ENCODE data around the gene FCHO1.
"Not testable (repeated sequence)": the region's sequence is repeated elsewhere in the genome, so short reads cannot be mapped to it uniquely, and the experiment has no call there.

FCHO1 gene

DNA sequence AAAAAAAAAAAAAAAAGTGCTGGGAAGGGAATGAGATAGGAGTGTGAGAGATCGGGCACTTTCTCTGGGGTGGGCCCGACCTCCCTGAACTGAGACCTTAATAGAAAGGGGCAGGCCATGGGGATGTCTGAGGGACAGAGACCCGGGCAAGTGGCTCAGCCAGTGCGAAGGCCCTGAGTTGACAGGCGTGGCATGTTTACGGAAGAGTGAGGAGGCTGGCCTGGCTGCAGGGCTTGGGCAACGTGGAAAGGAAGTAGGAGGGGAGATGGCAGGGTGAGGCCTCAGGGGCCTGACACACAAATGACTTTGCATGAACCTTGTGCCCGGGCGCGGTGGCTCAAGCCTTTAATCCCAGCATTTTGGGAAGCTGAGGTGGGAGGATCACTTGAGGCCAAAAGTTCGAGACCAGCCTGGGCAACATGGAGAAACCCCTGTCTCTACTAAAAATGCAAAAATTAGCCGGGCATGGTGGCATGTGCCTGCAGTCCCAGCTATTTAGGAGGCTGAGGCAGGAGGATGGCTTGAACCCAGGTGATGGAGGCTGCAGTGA is 13.9 kb downstream of the FCHO1 start:
- peak; percentile 15 to 32 for DNase-seq

DNA sequence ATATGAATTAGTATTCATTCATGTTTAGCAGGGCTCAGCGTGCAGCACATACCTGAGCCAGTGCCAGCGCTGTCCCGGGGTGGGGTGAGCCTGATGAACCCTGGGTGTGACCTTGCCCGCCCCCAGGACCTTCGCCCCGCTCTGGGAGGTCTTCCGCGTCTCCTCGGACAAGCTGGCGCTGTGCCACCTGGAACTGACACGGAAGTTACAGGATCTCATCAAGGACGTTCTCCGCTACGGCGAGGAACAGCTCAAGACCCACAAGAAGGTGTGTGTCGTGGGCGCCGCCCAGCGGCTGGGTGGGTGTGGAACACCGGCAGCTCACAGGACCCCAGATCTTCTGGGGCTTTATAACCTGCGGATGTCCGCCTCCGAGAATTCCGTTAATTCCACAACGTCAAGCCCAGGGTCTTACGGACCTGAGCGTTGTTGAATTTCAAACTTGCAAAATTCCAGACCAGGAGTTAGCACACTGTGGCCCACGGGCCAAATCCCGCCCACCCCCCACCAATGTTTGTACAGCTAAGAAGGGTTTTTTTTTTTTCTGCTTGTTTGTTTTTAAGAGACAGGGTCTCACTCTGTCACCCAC is 15.4 kb downstream of the FCHO1 start:
- DNase-seq: peak; percentile 10 to 63

DNA sequence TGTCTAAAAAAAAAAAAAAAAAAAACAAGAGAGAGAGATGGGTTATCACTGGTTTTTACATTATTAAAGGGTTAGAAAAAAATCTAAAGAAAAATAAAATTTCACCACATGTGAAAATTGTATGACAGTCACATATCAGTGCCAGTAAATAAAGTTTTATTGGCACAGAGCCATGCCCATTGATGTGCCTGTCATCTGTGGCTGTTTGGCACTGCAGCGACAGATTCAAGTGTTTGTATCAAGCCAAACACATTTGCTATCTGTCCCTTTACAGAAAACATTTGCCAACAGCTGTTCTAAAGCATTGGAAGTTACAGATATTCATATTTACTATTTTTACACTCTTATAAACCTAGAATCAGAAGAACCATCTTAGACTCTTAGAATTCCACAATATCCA is 16.3 kb downstream of the FCHO1 start:
- no peak for DNase-seq

DNA sequence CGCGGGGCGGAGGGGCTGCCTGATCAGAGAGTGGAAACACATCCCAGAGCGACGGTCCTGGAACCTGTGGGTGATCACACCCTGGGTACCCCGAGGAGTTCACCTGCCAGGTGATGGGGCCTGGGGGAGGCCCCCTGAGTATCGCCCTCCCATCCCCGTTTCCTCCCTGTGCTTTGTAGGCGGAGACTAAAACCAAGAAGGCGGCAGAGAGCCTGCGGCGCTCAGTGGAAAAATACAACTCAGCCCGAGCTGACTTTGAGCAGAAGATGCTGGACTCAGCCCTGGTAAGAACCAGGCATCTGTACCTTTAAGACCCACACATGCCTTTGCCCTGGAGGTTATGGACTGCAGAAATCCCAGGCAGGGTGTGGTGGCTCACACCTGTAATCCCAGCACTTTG is 19.3 kb downstream of the FCHO1 start:
- DNase-seq: no peak

DNA sequence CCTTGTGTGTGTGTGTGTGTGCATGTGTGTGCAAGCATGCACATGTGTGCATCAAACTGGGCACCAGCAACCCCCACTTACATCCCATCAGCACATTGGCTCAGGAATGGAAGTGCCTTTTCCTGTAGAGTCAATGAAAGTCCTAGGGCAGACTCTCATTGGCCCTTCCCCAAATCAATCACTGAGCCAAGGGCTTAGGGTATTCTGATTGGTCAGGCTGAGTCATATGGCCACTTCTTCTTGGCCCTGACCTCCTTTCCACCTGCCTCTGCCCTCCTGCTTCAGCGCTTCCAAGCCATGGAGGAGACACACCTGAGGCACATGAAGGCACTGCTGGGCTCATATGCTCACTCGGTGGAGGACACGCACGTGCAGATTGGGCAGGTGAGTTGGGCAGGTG is 20.9 kb downstream of the FCHO1 start:
- no peak for DNase-seq

DNA sequence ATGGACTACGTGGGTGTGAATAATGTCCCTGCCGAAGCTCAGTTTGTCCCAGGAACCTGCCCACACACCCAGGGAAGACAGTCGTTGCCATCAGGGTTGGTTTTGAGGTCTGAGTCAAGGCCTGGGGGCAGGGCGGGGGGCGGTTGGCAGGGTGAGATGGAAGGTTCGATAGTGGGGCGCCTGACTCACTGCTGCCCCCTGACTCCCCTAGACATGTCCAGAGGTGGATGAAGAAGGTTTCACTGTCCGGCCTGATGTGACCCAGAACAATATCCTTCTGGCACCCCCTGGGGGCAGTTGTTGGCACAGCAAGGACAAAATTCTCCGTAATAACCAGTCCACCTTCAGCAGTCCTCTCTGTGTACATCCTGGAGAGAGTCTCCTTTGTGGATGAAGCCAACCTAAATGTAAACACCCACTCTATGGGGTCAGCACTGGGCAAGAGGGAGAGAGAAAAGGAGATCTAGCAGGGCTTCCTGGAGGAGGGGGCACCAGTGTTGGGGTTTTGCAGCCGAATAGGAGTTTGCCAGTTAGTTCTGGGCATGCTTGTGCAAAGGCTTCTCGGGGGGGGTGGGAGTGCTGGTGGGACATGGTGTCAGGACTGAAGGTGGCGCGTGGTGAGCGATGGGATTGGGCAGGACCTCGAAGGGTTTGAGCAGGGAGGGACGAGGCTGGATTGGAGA is 24.1 kb downstream of the FCHO1 start:
- DNase-seq: no peak

DNA sequence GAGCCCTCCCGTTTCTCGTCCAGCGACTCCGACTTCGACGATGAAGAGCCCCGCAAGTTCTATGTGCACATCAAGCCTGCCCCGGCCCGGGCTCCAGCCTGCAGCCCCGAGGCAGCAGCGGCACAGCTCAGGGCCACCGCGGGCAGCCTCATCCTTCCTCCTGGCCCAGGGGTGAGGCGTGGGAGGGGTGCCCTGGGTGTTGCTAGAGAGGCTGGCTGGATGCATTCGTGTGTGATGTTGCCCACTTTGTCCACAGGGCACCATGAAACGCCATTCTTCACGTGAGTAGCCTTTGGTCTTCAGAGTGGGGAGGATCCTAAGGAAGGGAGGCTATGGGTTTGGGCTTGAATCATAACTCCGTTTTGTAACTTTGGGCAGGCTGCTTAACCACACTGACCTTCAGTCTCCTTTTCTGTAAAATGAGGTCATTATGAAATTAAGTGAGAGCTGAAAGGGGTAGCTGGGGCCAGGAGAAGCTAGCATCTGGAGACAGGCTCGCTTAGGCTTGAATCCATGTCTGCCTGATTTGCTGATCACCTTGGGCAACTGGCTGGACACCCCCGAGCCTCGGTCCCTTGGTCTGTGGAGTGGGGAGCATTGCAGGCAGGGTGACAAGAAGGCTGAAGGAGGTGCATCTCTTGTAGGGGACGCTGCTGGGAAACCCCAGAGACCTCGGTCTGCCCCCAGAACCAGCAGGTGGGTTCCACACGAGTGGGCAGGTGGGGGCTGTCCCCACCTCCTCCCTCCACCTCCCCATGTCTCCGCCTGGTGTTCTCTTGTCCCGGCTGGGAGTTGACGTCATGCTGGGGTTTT is 24.9 kb downstream of the FCHO1 start:
- no peak for DNase-seq

DNA sequence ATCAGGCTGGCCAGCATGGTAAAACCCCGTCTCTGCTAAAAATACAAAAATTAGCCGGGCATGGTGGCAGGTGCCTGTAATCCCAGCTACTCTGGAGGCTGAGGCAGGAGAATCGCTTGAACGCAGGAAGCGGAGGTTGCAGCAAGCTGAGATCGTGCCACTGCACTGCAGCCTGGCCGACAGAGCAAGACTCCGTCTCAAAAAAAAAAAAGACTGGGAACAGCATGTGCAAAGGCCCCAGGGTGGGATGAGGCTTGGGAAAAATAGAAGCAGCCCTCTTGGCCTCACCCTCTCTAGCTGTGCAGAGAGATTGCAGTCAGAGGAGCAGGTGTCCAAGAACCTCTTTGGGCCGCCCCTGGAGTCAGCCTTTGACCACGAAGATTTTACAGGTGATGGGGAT is 26.6 kb downstream of the FCHO1 start:
- DNase-seq: not testable (repeated sequence)

DNA sequence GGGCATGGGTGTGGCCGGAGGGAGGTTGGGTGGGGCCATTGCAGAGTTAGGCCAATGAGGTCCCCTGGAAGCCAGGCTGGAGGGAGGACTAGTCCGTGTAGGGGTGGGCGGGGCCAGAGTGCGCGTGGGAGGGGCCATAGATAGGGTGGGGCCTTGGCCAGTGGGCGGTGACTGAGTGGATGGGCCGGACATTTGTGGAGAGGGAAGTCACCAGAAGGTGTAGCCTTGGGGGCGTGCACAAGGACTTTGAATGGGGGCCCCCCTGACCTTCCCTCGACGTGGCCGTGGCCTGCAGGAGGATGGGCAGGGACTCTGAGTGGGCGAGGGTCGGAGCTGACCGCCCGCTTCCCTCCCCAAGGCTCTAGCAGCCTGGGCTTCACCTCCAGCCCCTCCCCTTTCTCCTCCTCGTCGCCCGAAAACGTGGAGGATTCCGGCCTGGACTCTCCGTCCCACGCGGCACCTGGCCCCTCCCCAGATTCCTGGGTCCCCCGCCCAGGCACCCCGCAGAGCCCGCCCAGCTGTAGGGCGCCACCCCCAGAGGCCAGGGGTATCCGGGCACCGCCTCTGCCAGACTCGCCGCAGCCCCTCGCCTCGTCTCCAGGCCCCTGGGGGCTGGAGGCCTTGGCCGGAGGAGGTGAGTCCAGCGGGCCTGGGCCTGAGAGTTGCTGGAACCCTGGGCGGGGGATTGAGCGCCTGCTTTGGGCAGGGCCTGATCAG is 27.1 kb downstream of the FCHO1 start:
- peak in 1 of 2 donors; percentile 16 for DNase-seq

DNA sequence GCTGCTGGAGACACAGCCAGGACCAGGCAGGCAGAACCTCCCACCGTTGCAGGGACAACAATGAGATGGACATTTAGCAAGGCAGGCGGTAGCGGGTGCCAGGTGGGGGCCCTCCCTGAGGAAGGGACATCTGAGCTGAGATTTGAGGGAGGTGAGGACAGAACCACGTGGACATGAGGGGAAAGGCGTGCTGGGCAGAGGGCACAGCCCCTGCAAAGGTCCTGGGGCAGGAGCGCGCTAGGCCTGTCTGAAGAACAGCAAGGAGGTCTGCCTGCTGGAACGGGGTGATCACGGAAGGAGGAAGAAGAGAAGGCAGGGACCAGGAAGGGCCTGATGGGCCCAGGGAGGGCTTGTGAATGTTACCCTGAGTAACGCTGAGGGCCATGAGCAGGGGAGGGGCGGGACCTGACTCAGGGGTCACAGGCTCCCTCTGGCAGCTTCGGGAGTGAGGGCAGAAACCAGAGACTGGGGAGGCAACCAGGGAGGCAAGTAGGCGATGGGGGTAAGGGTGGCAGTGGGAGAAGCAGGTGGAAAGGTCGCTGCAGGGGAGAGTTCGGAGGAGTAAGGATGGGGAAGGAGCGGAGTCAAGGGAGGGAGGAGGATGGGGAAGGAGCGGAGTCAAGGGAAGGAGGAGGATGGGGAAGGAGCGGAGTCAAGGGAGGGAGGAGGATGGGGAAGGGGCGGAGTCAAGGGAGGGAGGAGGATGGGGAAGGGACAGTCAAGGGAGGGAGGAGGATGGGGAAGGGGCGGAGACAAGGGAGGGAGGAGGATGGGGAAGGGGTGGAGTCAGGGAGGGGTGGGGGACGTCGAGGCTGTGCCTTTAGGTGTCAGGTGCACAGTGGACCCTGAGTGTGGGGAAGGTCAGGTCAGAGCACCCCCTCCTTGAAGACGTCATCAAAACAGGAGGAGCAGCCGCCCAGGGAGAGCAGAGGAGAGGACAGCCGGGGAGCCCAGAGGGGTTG is 28.0 kb downstream of the FCHO1 start:
- DNase-seq: peak in 1 of 2 donors; percentile 44

DNA sequence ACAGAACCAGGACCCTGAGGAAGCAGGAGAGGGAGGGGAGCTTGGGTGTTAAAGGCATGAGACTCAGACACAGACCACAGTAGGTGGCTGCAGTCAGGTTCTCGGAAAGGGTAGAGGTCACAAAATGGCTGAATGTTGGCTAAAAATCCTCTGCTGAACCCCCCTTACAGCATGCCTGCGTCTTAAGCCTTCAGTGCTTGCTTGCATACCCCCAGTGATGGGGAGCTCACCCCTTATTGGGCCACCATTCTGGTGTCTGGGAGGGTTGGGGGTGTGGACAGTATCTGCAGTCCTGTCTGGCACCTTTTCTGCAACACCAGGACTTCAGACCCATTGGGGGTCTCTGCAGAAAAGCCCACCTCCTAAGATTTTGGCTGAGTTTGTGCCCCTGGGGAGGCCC is 29.5 kb downstream of the FCHO1 start:
- no peak for DNase-seq

DNA sequence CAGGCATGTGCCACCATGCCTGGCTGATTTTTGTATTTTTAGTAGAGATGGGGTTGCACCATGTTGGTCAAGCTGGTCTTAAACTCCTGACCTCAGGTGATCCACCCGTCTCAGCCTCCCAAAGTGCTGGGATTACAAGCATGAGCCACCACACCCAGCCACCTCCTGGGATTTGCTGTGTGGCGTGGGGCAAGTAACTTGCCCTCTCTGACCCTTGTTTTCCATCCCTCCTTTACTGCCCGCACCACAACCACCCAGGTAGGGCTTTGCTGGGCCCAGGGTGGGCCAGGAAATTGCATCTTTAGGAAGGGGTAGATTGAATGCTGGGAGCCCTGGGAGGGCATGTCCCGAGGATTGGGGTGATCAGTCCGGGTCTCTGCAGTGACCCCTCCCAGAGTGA is 32.4 kb downstream of the FCHO1 start:
- DNase-seq: not testable (repeated sequence)

DNA sequence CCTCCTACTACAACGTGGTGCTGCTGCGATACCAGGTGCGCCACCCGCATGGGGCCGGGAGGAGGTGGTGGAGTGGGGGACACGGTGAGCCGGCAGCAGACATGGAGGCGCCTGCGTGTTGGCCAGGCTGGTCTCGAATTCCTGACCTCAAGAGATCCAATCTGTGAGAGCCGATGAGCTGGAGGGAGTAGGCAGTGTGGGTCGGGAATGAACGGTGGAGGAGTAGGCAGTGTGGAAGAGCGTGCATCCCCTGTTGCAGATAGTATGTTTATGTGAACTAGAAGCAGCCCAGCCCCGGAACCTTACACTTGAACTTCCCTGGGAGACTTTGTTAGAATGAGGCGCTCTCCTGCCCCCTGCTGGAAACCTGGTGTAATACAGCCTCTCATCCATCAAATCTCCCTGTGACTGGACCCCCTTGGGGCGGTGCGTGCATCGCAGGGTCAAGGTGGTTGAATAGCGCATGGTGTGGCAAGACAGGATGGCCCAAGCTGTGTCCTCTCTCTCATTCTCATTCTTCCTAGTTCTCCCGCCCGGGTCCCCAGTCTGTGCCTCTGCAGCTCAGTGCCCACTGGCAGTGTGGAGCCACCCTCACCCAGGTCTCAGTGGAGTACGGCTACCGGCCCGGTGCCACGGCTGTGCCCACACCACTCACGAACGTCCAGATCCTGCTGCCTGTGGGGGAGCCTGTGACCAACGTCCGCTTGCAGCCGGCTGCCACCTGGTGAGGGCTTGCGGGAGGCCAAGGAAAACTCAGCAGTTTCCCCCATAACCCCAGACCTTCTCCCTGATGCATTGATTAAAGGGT is 33.1 kb downstream of the FCHO1 start:
- peak; percentile 25 for DNase-seq

DNA sequence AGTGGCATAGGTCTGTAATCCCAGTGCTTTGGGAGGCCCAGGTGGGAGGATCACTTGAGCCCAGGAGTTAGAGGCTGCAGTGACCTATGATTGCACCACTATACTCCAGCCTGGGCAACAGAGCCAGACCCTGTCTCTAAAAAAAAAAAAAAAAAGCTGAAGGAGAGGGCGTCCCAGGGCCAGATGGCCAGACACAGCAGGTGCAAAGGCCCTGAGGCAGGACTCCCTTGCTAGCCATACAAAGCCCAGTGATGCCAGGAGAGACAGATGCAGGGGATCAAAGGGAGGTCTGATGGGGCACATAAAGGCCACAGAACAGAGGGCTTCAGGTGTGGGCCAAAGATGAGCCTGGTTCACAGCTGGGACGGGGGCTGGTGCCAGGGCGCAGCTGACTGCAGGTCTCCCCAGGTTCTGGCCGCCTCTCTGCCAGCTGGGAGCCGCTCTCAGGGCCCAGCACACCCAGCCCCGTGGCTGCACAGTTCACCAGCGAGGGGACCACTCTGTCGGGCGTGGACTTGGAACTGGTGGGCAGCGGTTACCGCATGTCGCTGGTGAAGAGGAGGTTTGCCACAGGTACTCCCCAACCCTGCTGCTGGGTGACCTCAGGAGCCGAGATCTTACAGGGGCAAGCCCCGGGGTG is 36.1 kb downstream of the FCHO1 start:
- no peak for DNase-seq

DNA sequence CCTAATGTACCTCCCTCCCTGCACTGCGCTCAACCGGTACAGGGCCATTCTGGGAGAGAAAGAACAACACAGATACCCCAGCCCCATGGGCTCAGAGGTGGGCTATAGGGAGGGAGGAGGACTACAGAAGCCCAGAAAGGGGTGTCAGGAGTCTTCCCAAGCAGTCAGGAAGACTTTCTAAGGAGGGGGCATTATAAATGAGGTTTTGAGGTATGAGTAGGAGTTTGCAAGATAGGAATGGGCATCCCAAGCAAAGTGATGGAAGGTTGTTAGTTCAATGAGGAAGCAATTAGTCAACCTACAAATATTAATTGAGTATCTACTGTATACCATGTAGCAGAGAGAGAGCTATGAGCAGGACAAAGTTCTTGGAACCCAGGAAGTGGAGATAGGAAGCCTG is 37.4 kb downstream of the FCHO1 start:
- DNase-seq: no peak

DNA sequence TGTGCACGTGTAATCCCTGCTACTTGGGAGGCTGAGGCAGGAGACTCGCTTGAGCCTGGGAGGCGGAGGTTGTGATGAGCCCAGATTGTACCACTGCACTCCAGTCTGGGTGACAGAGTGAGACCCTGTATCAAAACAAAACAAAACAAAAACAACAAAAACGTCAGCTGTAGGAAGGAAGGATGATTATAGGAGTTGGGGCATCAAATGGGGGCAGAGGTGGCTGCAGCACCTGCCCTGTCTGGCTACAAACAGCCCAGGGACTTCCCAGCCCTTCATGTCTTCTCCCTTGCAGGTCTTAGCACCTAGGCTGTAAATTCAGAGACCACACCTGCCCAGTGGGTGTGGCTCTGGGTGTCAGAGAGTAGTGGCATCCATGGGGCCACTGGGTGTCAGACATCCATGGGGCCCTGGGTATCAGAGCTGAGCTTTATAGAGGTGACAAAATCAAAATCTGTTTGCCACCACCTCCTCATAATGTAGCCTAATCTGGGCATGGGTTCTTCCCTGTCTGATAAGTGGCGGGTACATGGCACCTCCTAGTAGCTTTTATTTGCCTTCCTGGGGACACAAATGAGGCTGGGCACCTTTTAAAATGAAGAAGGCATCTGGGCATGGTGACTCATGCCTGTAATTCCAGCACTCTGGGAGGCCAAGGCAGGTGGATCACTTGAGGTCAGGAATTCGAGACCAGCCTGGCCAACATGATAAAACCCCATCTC is 38.9 kb downstream of the FCHO1 start:
- DNase-seq: no peak

DNA sequence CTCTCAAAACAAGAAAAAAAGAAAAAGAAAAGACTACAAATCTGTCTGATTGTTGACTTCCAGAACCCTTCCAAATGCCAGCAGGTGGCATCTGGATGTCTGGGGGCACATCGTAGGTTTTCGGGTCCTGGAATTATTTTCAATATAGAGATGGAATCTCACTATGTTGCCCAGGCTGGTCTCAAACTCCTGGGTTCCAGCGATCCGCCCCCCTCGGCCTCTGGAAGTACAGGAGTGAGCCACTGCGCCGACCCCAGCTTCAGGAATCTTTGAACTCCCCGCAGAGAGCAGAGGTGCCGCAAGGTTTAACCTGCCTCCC is 43.1 kb downstream of the FCHO1 start:
- DNase-seq: no peak

DNA sequence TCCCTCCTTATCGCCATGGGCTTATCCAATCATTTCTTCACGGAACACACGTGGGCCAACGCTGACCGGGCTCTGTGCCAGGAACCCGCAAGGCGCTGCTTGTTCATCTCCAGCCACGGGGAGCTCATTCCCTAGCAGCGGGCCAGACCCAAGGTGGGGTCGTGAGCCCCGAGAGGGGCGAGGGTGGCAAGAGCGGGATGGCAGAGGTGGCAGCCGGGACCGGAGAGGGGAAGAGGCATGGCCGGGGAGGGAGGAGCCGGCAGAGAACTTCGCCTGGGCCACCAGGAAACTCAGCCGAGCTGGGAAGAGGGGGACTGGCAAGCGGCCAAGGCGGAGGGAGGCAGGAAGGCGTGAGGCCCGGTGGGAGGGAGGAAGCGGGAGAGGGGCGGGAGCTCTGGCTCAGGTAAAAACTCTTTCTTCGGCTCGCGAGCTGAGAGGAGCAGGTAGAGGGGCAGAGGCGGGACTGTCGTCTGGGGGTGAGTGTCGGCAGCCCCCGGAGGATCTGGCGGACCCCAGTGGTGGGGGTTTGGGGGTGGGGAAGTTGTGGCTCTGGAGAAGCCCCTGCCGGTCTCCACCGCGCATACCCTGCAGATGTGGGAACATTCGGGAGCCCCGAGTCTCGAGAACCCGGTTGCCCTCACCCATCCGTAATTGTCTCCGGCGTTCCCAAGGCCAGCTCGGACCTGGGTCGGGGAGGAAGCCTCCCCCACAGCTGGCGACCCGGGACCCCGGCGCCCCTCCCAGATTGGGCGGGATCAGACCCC is 43.6 kb downstream of the FCHO1 start, which contains the start of gene B3GNT3:
TSS of gene B3GNT3 (plus strand) at position 408 of the 764 bp plus-strand sequence. CDS start 12,670 bp downstream, outside the sequence.
- DNase-seq: no peak

DNA sequence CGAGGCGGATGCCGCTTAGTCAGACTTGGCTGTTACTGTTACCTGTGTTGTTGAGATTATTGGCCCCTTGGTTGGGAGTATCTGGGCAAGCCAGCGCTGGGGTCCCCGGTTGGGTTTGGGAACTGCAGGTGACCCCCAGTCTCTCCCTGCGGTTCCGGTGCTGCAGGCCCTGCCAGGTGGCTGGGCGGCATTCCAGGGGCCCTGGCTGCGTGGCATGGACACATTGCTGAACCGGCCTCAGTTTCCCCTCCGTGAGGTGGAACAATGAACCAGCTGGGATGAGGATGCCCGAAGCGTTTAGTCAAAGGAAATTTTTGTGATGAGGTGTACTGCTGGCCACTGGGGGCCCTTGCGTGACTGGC is 44.2 kb downstream of the FCHO1 start:
- no peak for DNase-seq

All from hippocampal formation (tissue), 2 donors.